ENCODE data around the gene SSX2IP.

GRCh38 chr1:84701376-84701775, 11.1 kb upstream of the SSX2IP start:
- TF ChIP-seq POLR2A (IDR thresholded peaks at IDR 0.05; ENCODE audit: low read depth, low read length) = no peak
- no peak for TF ChIP-seq POLR2AphosphoS5 (IDR thresholded peaks at IDR 0.05; ENCODE audit: low read depth, low read length)
- no peak for TF ChIP-seq POU2F2 (IDR thresholded peaks at IDR 0.05; ENCODE audit: low read depth, low read length)
